Activated T-cell treated with anti-CD3 and anti-CD28 coated beads for 4 hours (primary cell): ENCODE measurements around the gene PJA2.

Source experiments
- DNase-seq: peaks from one replicate; pipeline ENCODE4 v3.0.0-alpha.2; 2020

The PJA2 gene

DNA sequence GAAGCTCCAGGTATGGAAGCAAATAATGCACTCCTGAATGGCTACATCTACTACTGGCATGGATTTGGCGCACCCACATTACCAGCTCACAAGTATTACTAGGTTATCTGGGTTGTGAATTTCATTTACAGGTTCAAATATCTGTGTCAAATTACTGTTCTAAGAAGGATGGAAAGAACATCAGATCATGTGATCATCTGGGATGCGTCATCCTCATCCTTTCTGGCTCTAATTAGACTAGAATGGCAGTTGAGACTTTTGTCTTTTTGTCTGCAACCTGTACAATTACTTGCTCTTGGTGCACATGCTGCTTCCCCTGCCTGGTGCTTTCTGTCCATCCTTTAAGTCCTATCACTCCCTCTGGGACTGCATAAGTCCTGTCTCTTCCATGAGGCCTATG, 64.1 kb downstream of the PJA2 start:
- DNase-seq, result no peak

DNA sequence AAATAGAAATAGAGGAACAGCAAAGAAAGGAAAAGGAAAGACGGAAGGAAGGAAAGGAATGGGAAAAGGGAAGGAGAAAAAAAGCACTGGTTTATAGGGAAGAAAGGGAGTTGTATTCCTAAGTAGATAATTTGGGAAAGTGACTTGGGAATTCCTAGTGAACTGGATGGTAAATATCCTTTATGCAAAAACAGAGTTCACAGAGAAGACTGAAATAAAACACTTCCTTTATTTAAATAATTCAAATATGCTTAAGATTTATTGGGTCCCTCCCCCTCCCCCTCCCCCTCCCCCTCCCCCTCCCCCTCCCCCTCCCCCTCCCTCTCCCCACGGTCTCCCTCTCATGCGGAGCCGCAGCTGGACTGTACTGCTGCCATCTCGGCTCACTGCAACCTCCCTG, 69.4 kb downstream of the PJA2 start:
- DNase-seq, result no peak

DNA sequence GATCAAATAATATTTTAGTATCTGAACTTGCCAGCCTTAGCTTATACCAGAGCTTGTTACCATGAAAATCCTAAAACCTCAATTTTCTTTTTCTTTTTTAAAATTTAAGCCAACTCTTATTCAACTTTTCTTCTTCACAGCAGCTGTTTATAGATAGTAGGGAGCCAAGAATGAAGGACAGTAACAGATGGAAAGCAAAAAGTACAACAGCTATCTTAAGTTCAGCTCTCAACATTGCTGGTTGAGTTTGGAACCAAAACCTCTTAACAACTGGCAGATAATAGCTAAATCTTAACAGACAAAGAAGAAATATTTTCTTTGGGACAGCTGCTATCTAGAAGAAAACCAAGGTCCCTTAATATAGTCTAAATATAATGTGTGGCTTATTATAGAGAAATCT, 74.7 kb downstream of the PJA2 start:
- DNase-seq, result no peak

DNA sequence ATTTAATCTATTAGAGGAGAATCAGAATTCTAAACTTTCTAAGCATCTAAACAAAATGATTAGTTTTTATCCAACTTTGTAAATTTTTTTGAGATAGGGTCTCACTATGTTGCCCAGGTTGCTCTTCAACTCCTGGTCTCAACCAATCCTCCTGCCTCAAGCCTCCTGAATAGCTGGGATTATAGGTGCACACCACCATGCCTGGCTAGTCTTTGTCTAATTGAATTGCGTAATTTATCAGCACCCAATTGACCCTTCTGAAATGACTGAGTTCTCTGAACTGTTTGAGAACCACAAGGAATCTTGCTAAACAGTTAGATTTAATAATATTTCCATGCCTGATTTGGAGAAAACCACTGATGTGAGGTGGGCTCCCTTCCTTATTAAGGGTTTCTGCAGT, 75.7 kb downstream of the PJA2 start:
- DNase-seq, result no peak

DNA sequence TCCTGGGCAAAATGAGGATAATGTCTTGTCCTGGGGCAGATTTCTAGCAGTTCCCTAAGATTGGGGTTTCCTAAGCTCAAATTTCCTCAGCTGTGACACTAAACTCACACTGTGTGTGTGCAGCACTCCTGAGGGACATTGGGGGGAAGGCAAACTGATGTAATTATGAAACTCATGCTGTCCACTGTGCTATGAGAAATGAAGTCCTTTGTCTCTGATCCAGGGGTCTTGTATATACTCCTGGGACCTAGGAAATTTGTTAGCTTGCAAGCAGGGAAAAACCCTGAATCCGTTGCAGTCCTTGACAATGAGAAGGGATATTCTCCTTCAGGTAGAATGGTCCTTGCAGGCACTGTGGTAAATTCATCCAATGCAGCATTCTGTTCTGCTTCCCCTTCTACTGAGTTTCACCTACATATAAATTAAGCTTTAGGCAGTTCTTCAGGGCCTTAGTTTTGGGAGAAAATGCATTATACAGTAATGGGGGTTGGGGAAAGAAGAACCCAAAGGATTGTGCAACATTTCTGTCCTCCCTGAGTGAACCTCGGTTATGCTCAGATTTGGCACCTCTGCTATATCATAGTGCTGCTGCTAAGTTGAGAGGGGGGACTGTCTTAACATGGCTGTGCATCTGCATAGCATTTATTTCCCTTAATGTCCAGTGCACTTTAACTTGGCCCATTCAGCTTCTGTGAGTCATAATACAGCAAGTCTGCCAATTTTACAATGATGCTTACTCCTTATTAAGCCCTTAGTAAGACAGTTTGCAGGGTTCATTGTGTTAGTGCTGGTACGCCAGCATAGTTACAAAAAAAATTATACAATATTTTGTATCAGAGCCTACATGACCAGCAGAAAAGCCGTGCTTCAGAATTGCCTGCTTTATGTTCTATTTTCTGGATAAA, 80.2 kb downstream of the PJA2 start:
- DNase-seq, result no peak

DNA sequence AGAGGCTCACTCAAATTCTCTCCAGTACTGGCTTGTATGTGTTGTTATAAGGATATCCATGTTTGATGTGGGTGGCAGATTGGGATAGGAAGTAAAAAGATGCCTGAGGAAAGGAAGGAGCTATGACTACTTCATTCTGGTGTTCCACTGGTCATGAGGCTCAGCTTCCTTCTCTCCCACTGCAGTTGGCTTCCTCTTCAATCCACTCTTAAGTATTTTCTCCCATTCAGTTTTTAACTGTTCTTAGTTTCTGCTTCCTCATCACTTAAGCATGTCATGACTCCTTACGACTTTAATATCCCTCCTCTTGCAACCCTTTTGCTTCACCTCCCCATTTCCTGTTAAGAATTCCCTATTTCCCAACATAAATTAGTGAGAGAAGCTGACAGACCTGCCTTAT, 81.1 kb downstream of the PJA2 start:
- no peak for DNase-seq

DNA sequence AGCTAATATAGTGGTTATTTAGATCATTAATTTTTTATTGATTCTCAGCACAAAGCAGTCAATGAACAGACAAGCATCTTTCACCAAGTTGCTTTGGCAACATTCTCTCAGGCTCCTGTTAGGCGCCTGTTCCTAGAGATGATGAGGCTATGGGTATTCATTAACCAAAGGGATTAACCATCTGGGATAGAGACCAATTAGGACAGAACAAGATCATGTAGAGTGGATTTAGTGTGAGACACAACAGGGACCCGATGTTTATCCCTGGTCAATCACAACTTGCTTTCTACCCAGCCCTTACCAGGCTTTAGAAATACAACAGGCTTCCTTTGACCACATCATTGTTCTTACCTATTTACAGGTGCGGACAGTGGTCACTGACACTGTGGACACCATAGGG, 82.2 kb downstream of the PJA2 start:
- DNase-seq, result no peak

DNA sequence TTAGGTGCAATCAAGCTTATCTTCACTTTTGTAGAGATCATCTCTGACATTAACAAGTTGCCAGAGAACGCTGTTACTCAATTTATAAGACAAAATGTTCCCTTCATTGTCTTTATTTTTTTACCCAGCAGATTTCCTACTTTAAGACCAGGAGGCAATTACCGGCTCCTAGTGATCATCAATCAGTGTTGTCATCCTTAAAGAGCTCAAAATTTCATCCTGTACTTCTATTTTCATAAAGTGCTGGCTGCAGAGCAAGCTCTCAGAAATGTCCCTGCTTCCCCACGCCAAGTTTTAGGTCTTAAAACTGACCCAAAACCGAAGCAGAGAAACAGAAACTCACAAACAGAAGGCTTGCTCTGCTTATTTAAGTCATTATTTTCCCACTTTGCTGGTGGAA, 82.9 kb downstream of the PJA2 start:
- no peak for DNase-seq

DNA sequence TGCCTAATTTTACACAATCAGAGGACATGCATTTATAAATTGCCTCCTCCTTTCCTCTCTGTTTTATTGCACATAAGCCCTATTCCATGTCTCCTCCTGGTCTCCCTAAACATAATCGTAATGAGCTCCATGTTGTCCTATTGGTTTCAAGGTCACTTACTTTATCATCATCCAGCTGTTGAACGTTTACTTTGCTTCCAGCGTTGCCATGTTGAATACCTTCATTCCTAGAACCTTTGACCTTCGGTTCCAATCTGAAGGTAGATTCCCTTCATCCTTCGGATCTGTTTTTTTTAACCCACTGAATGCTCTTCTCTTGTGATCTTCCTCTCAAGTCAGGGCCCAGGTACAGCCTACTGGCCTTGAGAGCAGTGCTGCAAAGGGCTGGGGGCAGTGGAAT, 84.3 kb downstream of the PJA2 start:
- DNase-seq, result no peak

DNA sequence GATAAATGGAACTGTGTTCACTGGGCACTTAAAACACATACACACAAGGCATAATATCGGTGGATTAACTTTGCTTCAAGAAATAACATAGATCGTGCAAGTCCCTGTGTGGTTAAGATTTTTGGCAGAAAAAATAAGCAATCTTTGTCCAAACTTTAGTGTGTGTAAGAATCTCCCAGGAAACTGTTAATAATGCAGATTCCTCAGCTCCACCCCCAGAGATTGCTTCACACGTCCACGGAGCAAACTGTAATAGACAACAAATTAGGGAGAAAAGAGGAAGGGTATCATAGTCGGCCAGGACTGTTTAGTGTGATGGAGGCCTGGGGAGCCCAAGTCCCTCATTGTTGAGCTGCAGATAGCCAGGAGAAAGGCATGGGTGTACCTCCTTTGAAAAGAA, 84.8 kb downstream of the PJA2 start:
- no peak for DNase-seq

DNA sequence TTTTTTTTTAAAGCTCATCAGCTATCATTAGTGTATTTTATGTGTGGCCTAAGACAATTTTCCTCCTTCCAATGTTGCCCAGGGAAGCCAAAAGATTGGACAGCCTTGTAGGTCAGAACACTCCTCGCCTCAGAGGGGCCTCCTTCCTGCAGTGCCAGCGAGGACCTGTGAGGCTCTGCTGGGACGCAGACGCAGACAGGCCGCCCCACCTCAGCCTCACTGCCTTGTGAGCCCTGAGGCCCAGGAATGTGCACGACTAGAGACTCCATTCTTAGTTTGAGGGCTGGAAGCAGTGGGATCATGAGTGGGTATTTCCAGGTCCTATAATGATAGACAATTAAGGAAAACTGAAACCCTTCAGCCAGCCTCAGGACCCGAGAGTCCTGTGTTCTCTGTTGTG, 85.4 kb downstream of the PJA2 start:
- no peak for DNase-seq

DNA sequence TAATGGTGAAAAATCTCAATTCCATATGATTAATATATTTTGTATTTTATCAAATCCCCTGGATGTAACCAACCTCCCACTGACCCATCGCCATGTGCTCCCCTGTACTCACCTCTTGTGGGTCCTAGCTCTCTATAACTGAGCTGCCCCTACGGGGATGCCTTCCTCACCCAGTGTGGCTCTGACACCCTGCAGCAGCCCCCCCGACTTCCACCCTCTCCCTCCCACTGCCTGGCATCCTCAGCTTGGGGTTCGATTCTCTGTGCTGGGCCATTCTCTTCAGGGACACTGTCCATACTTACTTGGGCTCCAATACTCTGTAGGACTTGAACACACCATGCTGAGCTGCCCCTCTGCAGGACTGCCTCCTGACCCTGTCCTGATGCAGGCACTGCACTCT, 87.1 kb downstream of the PJA2 start:
- DNase-seq, result no peak

DNA sequence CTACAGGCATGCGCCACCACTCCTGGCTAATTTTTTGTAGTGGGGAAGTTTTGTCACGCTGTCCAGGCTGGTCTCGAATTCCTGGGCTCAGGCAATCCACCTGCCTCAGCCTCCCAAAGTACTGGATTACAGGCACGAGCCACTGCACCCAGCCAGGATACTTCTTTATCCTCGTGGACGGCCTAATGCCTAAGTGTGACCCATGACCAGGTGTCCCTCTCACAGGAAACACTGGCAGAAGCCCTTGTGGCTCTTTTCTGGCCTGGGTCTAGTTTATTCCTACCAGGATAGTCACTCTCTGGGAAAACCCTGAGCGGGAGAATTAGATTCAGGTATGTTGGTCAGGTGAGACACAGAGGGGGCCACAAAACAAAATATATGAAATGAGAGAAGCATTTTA, 90.4 kb downstream of the PJA2 start:
- DNase-seq, result no peak

DNA sequence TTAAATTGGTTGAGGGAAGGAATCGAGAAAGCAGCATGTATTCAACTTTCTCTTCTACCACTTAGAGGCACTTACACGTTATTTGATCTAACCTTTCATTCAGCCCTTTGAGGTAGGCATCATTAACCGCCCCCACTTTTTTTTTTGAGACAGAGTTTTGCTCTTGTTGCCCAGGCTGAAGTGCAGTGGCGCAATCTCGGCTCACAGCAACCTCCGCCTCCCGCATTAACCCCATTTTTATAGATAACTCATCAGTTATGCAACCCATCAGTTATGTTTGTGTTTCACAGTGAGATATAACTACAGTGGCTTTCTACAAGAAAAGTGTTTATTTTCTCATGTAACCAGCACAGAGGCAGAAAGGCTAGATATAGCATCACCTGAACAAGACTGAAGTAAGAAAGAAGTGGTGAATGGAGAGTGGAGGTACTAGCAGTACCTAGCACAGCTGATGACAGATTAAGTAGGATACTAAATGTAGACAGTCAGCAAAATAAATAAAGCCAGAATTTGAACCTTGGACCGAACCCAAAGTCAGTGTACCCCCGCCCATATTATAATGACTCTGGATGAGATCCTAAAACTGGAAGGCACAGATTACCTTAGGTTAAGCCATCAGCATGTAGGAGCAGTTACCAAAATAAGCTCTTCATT, 91.2 kb downstream of the PJA2 start:
- DNase-seq, result no peak

DNA sequence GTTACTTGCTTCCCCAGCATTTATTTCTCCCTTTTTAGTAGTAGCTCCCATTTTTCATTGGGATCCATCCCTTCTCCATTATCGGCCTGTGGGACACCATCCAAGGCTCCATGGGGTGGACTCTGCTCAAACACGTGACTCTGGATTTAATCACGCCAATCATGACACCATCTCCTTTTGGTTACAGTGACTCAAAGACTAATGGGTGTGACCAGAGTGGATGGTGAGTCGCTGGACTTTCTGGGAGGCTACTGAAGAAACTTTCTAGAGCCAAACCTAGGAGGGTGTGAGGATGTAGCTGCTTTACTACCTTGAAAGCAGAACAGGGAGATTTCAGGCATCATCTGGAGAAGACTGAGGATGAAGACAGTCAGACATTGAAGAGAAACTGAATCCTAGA, 93.1 kb downstream of the PJA2 start:
- no peak for DNase-seq

DNA sequence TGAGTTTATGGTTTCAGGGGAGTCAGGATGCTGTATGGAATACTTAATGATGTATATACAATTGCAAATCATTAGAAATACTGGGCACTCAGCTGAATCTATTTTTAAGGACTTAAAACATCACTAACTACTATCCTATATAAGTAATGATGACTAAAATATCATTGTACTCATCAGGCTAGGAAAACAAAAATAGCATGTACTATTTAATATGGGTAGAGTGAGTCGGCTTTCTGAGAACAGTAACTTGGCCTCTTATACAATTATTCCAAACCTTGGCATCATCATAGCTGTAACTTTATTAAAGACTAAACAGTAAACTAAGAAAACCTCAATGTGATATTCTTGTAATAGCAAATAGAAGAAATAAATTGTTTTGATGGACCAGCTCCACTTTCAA, 94.5 kb downstream of the PJA2 start:
- DNase-seq, result no peak

DNA sequence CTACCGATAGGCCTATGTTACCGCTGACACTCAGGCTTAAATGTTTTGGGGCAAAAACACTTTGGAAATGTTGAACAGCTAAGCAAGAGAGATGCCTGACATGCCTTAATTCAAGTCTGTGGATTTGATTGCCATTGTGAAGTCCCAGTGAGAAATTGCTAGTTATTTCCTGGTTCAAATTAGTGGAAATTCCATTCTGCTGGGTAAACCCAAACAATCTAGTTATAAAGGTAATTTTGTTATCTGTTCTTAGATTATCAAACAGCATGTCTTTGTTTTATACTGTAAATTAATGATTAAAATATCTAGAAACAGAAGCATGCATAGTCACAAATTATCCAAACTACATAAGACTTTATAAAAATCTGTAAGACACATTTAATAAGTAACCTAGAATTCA, 96.6 kb downstream of the PJA2 start:
- no peak for DNase-seq

DNA sequence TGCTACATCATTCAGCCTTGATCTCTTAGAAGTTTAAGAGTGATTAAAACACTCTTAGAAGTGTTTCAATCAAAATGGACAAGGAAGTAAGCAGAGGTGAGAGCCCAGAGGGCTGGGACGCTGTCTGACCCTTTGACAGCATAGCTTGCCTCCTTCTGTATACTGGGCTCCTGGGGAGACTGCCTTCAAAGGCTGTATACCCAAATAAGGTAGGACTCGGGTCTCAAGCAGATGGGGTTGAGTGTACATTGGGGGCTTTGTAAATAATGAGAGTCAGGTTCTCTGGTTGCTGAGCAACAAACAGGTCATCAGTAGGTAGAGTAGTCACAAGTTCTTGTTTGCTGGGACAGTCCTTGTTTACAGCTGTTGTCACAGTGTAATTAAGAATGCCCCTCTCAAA, 97.1 kb downstream of the PJA2 start:
- DNase-seq, result no peak

DNA sequence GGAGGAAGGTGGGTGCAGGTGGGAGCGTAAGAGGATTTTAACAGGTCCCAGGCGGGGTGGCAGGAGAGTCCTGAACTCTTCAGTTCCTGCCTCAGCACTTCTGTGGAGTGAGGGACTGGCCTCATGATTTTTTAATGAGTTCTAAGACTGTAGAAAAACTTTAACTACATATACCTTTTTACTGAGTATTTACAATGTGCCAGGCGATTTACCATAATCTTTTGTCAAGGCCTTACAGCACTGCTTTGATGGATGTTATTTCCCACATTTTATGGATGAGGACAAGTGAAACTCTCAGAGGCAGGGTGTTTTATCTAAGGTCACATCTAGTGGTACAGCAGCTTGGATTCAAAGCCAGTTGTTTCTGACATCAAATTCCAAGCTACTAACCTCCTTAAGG, 99.5 kb downstream of the PJA2 start:
- DNase-seq, result no peak

DNA sequence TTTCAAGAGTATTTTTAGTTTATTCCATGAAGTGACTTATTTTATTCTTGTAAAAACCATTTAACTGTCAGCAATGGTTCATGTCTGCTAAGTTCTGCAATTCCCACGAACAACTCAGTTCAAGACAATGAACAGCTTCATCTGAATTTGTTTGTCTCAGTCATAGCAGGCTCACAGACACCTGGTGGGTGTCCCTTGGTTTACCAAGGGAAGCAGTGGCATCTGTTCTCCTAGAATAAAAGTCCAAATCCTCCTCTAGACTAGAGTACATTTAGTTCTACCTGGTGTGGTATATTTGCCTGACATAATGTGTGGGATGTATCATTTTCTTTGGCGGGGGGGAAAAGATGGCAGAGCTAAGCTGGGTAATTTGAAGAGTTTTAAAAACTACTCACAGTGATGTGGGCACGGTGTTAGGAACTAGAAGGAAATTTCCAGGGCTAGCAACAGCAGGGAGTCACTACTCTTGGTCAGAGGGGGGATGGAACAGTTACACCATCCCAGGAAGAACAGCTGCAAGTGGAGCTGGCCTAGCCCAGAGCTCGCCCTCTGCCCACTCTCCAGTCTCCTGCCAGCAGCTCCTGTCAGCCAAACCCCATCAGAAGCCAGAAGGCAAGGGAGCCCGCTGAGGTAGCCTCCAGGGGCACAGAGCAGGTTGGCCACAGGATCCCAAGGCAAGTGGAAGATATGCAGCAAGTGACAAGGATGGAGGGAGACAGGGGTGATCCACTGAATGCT, 100.3 kb downstream of the PJA2 start:
- no peak for DNase-seq

DNA sequence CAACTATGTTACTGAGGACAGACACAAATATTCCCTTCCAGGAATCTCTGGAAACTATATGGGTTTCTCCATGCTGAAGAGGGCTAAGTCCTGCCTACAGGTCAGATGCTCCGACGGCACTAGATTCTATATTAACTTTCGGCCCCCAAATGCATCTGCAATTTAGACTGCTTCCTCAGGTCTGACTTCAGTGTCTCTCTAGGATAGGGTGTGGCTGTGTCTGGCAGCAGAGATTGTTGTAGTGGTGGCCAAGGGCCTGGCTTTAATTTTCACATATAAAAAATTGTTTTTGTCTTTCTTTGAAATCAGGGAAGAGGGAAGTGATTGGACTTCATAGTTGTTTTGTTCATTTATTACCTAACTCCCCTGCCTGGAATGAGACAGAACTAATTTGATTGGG, 101.8 kb downstream of the PJA2 start:
- no peak for DNase-seq

DNA sequence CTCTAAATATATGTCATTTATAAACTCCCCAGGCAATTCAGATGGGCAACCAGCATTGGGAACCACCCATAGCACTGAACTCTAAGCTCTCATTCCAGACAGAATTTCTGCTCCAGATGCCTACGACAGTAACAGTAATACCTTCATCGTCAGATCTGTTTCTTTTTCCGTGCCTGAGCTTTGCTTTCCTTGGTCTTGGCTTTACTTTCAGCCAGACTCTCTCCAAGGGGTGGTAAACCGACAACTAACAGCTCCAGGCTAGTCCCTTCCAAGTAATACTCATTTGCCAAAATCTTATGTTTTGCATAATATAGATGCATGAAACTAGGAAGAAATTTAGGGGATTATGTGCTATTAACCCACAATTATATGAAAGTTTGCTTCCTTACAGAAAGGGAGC, 102.3 kb downstream of the PJA2 start:
- DNase-seq, result no peak

DNA sequence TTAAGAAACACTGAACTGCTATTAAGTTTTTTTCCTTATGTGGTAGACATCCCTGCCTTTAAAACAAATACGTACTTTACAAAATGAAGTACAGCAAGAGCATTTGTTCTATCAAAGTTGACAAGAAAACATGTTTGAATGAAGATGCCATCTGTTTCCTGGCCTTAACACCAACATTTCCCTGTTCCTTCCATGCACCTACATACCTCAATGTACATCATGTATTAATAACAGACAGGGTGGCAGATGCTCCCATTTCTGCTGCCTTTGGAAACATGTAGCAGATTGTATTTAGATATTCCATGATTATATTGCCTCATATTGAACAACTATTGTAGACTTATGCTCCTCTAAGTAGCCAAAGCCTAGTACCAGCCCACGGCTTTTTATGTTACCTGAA, 104.4 kb downstream of the PJA2 start:
- DNase-seq, result no peak

DNA sequence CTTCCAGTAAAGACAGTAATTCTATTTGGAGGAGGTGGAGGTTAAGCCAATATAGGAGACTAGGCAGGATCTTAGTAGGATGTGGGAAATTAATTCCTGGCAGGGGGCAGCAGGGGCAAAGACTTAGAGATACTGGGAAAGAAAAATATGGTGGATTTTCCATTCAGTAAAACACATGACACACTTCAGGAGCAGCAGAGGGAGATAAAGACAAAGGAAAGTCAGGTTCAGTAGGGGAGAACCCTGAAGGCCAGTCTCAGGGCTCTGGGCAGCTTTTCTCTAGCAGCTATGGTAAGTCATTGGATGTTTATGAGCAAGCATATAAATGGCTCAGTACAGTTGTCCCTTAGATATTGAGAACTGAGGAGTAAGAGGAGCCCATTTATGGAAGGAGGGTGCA, 105.5 kb downstream of the PJA2 start:
- DNase-seq, result no peak
